Measurements from ENCODE around the gene CABP4.

CABP4 gene

DNA sequence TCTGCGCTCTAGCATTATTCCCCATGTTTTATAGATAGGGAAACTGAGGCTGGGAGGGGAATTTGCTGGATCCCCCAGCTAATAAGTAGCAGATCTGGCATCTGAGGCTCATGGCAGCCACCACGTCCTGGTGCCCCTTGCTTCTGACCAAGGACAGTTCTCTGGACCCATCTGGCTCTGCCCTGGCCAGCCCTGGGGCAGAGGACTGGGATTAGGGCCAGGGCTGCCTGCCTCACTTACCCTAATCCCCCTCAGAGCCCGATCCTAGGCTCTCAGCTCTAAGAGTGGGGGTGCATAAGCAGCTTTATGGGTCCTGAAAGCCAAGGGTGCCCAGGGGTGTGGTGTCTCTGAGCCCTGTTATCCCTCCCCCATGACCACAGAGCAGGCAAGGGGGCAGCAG is at the start of gene CABP4:
Gene CABP4, plus strand, starts transcription at position 301 of the 400 bp plus-strand sequence. Its CDS starts 70 bp downstream, at position 371.
- no peak for FAIRE-seq

DNA sequence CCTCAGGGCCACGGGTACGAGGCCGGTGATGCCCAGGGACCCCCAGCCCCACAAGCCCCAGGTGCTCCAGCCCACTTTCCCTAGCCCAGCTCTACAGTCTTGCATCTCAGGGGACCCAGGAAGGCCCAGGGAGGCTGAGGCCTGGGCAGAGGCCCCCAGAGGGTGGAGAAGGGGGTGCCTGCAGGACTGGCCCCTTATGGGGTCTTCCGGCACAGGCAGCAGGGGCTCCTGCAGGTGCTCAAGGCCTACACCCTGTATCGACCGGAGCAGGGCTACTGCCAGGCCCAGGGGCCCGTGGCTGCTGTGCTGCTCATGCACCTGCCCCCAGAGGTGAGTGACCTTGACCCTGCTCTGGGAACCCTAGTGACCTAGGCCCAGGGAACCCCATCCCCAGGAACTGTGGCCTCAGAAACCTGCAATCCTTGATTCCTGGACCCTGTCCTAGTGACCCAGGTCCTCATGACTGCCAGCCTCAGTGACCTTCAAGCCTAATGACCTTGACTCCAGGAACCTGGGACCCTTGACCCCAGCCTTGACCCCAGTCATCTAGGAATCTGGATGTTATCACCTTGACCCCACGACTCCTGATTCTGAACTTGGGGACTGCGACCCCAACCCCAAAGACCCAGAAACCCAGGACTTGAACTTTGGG is 49.3 kb upstream of the CABP4 start:
- FAIRE-seq, result no peak

DNA sequence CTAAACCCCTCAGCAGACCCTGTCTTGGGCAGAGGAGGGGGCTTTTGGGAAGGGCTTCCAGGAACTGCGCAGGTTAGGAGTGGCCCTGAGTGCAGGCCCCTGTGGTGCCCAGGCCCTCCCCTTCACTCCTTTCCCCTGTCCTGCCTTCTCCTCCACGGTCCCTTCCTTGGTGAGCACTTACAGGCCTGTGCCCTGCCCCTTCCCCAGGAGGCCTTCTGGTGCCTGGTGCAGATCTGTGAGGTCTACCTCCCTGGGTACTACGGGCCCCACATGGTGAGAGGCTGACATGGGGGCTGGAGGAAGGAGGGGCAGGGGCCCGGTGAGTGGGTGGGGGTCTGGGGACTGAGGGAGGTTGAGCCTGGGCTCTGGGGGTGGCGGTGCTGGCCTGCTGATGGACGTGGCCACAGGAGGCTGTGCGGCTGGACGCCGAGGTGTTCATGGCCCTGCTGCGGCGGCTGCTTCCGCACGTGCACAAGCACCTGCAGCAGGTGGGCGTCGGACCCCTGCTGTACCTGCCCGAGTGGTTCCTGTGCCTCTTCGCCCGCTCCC is 48.7 kb upstream of the CABP4 start:
- FAIRE-seq, result no peak

DNA sequence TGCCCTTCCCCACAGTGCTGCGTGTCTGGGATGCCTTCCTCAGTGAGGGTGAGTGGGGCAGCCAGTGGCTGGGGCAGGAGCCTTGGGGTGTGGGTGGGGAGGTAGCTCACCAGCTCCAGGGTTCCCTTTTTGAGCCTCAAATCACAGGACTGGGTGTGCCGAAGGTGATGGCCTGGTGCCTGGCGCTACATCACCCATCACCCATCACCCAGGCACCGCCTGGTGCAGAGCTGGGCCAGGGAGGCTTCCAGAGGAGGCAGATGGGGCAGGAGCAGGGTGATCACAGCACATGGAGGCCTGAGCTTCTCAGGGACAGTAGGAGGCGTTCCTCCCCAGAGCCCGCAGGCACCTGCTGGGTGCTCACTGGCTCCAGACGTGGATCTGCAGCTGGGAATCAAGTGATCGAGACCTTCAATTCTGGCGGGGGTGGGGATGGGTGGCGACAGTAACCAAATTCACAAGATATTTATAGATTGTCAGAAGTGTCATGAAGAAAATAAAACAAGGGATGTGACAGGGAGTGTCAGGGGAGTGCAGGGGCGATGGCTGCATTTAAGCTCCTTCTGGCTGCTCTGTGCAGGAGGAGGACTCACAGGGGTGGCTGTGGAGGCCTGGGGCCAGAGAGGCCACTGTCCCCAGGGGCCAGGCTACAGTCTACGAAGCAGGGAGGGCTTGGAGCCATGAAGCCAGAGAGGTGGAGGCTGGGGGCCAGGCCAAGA is 48.0 kb upstream of the CABP4 start:
- no peak for FAIRE-seq

DNA sequence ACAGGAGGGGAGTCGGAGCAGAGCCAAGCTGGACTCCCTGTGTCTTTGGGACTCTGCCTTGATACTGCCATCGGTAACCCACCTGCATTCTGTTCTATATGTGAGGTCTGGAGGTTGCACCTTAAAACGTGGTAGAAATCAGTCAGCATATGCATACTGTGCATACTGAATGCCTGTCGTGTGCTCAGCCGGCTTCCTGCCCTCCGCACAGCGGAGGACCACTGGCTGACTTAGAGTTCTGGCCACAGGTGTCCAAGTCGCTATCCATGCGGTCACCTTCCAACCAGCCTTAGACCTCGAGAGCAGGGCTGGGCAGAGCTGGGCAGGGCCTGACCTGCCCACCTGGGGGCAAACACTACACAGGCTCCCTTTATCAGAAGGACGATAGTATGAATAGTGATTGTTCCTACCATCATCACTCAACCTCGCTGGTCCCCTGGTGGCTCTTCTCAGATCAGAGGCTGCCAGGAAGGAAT is 47.4 kb upstream of the CABP4 start:
- no peak for FAIRE-seq

DNA sequence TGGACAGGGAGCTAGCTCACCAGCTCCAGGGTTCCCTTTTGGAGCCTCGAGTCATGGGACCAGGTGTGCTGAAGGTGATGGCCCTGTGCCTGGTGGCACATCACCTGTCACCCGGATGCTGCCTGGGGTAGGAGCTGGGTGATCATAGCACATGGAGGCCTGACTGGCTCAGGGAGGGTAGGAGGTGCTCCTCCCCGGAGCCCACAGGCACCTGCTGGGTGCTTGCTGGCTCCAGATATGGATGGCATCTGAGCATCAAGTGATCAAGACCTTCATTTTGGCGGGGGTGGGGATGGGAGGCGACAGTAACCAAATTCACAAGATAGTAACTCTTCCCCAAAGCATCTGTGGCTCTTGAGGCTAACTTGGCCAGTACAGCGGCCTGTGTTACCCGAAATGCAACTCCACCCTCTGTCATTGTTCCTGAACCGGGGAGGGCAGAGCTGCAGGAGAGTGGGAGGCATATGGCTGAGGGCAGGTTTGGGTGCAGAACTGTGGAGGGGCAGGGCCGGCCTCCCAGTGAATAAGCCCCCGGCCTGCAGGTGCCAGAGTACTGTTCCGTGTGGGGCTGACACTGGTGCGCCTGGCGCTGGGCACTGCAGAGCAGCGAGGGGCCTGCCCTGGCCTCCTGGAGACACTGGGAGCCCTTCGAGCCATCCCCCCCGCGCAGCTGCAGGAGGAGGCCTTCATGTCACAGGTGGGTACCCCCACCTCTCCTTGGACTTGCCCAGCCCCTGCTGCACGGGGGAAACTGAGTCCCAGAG is 46.5 kb upstream of the CABP4 start:
- FAIRE-seq, result no peak

DNA sequence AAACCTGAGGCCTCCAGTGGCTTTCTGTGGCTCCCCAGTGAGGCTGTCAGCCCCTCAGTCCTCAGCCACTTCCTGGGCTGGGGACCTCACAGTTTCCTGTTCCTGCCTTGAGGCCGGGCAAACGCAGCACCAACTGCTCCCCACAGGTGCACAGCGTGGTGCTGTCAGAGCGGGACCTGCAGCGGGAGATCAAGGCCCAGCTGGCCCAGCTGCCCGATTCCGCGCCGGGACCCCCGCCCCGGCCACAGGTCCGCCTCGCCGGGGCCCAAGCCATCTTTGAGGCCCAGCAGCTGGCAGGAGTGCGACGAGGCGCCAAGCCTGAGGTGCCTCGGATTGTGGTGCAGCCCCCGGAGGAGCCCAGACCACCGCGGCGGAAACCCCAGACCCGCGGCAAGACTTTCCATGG is 45.9 kb upstream of the CABP4 start:
- no peak for FAIRE-seq

DNA sequence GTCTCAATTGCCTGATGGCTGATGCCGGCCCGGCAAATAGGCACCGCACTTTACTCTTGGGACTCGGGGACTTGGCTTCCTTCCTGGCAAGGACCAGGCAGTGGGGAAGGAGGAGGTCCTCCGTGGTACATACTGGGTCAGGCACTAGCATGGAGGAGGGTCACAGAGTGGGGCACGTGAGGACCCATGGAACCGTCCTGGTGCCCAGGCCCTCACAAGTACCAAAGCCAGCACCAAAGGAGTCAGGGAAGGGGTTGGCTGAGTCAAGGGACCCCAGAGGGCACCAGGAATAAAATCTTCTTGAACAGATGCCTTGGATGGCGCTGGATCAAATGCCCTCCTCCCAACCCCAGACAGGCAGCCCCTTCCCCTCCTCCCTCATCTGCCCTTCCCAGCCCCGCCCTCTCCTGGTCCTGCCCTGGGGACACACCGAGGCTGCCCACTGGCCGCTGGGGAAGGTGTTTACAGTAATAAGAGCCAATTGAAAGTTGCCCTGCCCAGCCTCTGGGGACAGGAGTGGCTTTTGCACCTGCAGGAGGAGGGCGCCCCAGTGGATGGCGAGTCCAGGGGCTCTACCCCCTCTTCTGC is 45.3 kb upstream of the CABP4 start:
- FAIRE-seq, result no peak

DNA sequence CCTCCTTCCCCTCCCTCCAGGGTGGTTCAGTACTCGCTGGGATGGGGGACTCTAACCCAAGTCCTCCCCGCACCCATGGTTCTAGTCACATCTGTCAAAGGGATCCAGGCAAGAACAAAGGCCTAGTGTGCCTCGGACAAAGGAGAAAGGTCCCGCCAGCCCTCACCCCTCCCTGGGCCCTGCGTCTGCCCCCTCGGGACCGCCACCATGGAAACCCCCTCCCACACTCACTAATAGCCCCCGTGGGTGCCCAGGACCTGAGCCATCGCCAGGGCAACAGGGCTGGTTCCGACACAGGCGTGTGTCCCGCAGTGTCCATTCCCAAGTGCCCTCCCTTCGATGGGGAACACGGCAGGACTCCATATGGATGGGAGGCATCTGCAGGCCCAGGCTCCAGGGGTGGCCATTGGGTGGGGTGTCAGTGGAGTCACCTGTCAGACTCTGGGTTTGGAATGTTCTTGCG is 44.8 kb upstream of the CABP4 start:
- no peak for FAIRE-seq

DNA sequence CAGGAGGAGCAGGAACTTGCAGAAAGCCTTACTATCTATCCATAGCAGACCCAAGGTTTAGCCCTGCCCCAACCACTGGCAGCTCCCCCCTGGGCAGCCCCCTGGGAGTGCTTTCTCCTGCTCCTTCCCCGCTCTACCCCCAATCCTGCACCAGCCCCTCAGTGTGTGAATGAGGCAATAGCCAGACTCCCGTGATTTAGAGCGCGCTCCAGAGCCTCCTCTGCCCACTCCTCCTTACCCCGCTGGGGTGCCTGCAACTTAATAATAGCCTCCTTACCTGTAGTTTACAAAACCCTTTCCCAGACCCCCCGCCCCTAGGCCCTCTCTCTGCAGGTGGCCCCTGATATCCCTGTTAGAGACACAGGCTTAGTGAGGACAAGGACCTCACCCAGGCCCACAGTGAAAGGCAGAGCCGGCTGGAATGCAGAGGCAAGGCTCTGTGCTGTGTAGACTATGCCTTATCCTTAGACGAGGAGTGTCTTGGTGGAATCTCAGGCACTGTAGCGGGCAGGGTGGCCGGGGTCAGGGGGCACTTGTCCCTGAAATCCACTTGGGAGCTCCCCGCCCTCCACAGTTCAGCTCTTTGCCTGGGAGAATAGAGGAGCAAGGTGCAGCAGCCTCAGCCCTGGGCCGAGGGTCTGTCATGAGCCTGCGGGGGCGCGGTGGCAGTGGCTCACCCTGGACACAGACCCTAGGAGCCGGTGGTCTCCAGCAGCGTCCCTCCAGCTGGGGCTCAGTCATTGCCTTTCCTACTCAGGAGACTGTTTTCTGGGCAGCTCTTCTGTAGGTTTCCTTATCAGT is 44.0 kb upstream of the CABP4 start:
- no peak for FAIRE-seq

DNA sequence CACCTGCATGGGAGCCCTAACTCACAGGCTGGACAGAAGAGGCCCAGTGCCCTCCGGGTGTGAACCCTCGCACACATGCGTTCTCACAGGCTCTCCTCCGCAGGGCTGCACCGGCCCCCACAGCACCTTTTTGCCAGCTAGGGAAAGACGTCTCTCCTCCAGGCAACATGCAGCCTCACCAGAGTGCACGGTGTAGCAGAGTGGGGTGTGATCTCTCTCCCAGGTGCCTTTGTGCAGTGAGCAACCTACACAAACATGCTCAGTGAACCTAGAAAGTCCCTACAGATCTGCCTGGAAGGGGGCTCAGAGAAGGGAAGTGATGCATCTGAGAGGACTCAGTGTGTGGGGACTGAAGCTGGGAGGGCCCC is 43.4 kb upstream of the CABP4 start:
- no peak for FAIRE-seq

DNA sequence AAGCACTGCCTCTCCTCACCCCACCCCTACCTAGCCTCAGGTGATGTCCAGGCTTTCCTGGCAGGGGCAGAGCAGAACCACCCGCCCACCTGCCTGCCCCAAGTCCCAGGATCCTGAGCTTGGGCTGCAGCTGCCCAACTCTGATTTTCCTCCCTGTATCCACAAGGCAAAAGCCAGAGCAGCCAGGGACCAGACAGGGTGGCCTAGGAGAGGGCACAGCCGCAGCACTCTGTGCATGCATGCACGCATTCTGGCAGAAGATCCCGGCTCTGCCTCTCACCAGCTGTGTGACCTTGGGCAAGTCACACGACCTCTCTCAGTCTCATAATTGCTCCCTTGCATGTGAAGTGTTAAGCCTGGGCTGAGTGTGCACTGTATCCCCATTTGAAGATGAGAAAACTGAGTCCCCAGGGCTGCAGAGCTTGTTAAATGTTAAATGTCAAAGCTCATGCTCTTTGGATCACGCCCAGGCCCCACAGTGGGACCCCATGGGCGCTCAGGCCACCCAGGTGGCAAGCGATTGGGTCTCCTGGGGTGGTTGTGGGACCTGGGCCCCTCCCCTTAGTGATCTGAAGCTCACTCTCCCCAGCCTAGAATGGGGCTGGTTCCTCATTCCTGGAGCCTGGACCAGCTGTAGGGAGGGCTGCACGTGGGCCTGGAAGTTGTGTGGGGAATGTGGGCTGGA is 42.5 kb upstream of the CABP4 start:
- no peak for FAIRE-seq

DNA sequence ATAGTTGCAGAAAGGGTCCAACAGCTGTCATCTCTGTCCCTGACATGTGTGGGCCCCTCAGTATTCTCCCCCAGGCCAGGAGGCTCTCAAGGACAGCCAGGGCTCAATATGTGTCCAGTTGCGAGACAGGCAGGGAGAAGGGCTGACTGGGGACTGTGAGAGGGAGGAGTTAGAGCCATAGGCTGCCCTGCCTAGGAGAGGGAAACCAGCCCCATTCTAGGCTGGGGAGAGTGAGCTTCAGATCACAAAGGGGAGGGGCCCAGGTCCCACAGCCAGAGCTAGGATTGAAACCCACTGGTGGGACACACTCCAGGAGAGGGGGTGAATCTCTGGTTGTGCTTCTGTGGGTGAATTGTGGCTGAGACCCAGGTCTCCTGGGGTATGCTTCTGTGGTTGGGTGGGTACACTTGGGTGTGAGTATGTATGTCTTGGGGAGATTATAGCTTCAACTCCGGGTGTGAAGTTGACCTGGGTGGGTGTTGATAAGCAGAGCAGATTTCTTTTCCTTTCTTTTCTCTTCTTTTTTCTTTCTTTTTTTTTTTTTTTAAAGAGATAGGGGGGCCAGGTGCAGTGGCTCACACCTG is 41.8 kb upstream of the CABP4 start:
- FAIRE-seq, result no peak

DNA sequence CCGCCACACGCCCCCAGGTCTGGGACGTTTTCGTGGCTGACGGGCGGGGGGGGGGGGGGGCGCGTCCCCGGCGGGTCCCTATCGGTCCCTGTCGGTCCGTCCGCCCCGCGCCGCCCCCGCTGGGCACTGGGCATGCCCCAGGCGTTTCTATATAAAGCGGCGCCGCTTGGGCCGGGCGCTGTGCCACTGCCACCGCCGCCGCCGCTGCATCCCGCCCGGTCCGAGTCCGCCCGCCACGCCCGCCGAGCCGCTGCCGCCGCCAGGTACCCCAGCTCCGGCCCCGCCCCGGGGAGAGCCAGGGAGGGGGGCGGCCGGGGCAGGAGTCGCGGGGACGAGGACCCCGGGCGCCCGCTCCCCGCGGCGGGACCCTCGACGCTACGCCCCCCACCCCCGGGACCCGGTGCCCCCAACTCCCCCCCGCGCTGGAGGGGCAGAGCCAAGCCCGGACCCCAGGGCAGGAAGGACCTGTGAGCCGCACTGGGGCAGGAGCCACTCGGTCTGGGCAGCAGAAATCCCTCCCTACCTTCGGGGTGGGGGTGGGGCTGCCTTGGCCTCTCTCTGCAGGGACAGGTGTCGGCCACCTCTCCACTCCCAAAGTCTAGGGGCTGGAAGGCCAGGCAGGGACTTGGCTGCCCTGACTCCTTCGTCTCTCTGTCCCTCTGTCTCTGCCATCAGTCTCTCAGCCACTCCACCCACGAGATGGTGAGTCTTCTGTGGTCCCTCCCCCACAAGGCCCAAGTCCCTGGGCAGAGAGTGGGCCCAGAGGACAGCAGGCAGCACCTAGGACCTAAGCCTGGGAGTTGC is 39.5 kb upstream of the CABP4 start, which contains the start of gene CARNS1:
Gene CARNS1, plus strand, starts transcription at position 178 of the 804 bp plus-strand sequence. Its CDS starts 522 bp downstream, at position 700.
- FAIRE-seq, result no peak

DNA sequence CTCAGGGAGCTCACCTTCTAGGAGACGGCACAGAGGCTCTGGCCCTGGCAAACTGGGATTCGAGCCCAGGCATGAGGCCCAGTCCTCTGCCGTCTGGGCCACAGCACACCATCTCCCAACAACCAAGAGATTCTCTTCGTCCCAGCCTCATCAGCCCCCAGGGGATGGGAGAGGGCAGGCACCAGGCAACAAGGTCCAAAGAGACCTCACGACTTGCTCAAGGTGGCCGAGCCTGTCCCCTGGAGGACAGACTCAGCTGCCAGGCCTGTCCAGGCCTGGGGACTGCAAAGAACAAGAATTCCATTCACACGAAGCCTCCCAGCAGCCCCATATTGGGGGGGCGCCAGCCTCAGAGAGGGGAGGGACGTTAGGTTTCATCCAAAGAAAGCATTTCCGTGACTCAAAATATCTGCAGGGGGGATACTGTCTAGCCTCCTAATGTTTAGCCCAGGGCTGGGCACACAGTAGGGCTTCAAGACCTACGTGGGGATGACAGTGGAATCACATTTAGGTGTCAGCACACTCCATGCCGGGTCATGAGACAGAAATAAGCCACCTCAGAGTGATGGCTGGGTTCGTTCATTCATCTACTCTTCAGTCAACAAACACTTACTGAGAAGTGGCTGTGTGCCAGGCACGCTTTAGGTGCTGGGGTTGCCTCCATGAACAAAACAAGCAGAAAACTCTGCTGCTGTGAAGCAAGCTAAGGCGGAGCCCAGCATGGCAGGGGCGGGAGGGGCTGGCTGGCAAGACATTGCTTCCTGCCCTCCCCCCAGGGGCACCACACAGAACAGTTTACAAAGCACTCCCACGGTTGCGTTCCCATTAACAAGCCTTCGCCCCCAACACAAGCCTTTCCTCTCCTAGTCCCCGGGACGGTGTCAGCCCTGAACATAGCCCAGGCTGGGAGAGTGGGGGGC is 38.5 kb upstream of the CABP4 start:
- no peak for FAIRE-seq

DNA sequence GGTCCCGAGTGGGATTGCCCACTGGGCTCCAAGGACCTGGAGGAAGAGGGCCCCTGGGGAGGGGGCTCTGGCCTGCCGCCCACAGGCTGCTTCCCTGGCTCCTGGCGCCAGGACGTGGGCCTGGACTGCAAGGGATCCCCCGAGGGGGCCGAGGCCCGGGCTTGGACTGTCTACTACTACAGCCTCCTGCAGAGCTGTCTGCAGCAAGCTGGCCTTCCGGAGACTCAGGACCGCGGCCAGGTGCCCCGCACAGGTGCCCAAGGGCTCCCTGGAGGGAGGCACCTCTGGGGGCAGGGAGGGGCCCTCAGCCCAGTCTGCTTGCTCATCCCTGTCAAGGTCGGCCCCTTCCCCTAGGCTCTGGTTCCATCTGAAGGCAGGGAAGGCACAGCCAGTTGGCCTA is 37.7 kb upstream of the CABP4 start:
- no peak for FAIRE-seq

DNA sequence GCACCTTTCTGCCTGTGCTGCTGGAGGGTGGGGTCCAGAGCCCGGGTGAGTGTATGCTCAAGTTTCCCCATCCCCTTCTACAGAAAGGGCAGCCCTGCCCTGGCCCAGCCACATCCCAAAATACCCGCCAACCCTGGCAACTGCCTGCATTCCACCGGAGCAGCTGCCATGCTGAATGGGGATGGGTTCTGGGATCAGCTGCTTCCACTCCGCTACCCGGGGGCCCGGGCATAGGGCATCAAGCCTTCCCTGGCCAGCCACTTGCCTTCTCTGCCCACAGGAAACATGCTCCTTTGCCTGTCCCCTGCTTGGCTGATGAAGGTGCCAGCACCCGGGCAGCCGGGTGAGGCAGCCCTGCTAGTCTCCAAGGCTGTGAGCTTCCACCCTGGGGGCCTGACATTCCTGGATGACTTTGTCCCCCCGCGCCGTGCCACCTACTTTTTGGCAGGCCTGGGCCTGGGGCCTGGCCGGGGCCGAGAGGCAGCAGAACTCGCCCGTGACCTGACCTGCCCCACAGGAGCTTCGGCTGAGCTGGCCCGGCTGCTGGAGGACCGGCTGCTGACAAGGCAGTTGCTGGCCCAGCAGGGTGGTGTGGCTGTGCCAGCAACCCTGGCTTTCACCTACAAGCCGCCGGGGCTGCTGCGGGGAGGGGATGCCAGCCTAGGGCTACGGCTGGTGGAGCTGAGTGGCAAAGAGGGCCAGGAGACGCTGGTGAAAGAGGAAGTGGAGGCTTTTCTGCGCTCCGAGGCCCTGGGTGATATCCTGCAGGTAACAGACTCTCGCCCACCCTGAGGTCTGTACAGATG is 36.5 kb upstream of the CABP4 start:
- FAIRE-seq, result no peak
